OCI-LY7 (cell line): ENCODE results near the gene CDH22.

ENCODE experiments used
- CTCF ChIP-seq: fragments of 200-600 bp; sonication (generic); conservative IDR thresholded peaks from 2 replicates; pipeline ENCODE4 v1.5.1; 2014; ENCODE audit warnings: mild to moderate bottlenecking, antibody characterized with exemption, low read length, moderate library complexity, mixed read lengths
- EZH2phosphoT487 ChIP-seq: fragments of 200-600 bp; sonication (generic); IDR thresholded peaks from 2 replicates; pipeline ENCODE4 v1.6.1; 2018; ENCODE audit warnings: low read depth, borderline replicate concordance, mild to moderate bottlenecking, mixed run types, antibody characterized with exemption, low read length, moderate library complexity, mixed read lengths

- no peak for TF ChIP-seq CTCF
- TF ChIP-seq EZH2phosphoT487 = no peak
Measured at GRCh38 chr20:46323557-46323956, 15.3 kb upstream of the CDH22 start.
